HG03469 (cell line): ENCODE results near the gene ARL4A.

Experiments used
- ATAC-seq: cut with Tn5 transposase; IDR thresholded peaks from one replicate; pipeline ENCODE4 v1.9.1; 2021; ENCODE audit warnings: mild to moderate bottlenecking, moderate library complexity, moderate number of reproducible peaks; ENCODE audit not compliant: unreplicated experiment

ARL4A gene

DNA sequence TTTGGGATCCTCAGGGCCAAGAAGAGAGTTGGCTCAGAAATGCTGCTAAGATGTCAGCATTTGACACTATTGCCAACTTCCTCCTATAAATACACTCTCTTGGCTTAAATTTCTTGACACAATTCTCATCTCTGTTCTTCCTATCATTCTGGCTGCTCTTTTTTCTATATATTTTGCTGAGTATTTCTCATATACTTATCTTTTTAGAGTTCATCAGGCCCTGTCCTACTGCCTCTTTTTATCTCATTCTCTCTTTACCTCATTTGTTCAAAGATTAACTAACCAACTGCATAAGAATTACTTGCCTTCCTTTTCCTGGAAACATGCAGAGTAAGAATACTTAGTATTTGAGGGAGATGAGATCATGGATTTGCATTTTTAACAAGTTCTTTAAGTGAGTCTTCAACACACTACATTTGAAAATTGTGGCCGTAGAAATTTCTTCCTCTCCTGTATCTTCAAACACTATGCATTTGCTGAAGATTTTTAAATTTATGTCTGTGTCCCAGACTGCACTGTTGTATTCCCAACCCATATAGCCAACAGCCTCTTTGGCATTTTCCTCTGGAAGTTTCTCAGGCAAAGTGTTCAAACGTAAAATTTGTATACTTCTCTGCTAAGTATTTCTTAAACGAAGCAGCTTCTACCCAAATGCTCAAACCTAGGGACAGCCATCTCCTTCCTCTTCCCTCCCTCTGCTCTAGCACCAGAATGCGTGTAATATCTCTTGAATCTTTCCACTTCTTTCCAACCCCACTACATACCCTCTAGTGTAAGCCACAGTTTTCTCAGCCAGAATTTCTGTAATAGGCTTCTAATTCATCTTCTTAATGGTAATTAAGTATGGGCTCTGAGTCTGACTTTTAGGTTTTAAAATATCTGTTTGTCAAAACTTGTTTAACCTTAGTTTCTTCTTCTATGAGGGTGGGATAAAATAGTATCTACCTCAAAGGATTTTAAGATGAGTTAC lies 35.5 kb downstream of the ARL4A start:
- ATAC-seq: no peak

DNA sequence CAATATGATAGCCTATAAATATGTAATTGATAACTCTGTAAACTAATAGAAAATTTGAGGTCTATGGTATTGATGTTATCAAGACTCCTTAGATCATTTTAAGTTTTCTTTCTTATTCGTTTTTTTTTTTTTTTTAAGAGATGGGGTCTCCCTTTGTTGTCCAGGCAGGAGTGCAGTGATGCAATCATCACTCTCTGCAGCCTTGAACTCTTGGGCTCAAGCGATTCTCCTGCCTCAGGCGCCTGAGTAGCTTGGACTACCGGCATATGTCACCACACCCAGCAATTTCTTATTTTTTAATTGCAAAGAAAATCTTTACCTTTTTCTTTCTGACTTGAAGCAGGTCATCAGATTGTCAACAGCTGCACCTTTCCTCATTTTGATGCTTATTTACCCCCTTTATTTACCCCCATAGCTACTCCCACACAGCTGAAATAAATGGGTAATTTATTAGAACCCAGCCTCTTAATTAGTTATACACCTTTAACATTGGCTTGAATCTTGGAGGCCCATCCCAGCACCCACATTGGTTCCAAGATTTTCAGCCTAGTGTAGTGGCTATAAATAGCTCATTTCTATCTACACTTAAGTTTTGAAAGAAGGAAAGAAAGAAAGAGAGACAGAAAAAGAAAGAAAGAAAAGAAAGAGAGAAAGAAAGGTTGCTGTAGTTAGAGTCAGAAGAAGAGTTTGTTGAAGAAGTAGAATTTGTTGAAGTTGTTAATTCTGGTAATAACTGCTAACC lies 38.3 kb downstream of the ARL4A start:
- no peak for ATAC-seq

DNA sequence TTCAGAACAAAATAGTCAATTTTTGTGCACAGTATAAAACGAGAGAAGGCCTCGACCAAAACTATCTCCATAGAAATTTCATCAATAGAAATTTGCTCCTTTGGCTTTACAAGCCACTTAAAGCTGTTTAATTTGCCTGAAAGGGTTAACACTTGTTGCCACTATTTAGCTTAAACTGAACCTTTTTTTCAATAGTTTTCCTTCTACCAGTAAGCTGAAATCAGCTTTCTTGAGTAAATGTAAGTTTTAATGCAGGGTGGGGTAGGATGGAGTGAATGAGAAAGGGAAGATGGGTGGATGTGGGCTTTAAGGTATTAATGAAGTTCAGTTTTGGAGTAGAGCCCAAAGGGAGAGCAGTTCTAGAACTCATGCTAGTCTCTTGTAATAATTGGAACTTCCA lies 39.5 kb downstream of the ARL4A start:
- ATAC-seq: no peak

DNA sequence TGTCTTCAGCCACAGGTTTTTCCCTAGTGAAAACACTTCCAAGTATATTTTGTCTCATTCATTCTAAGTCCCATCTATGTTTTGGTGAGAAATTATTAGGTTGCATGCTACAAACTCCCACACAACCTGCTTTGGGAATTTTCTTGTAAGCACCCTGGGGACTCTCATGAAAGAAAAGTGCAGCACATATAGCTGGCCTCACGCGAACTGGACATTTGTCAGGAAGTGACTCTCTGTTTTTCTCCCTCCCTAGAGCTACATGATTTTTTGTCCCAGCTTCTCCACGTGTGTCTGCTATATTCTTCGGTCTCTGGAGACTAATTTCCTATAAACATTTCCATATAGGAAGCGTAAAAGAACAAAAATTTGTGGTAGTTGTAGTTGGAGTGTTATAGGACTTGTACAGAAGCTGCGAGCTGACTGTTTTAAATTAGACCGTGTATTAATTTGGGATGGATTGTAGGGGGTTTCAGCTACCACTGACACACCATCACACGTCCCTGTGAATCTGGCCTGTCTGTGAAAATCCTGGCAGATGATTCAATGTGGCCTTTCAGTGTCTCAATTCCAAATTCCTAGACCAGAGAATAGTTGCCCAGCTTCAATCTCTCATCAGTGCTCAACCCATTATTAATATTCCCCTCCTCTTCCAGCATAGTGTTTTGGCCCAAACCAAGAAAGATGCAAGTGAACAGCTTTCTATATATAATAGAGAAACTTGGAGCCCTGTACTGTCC lies 40.2 kb downstream of the ARL4A start:
- ATAC-seq: no peak

DNA sequence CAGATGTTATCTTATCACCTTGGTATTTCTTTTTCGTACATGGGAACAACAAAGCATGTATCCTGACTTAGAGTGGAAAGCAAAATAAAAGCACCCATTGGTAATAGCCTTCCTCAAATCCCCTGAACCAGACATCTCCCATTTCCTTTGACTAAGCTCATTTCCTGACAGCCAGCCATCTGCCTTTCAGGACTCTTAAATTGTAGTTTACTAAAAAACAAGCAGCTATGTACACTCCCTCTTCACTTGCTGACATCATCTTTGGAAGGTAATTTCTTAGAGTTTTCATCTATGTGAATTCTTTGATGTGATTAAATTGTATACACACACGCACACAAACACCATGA lies 40.7 kb downstream of the ARL4A start:
- ATAC-seq: no peak

DNA sequence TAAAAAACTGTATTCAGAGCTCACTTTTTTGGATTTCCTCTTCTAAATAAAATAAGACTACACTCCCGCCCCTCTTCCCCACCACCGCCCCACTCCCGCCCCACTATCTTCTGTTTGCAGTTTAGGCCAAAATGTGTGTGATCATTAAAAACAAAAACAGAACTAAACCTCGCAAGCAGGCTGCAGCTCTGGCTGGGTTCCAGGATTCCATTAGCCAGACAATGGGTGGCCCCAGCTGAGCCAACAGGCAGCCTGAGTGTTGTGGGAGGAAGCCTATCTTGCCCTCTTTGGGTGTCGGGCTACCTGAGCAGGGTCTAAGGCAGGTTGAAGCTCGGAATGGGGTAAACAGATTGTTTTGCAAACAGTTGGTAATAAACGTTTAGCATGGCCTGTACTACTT lies 41.7 kb downstream of the ARL4A start:
- no peak for ATAC-seq

DNA sequence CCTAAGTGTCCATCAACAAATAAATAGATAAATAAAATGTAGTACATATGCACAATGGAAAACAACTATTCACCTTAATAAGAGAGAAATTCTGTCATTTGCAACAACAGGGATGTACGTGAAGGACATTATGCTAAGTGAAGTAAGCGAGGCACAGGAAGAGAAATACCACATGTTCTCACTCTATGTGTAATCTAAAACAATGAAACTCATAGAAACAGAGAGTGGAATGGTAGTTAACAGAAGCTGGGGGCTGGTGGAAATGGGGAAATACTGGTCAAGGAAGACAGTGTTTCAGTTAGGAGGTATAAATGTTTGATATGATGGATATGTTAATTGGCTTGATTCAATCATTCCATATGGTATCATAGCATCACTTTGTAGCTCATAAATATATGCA lies 43.1 kb downstream of the ARL4A start:
- ATAC-seq: no peak

DNA sequence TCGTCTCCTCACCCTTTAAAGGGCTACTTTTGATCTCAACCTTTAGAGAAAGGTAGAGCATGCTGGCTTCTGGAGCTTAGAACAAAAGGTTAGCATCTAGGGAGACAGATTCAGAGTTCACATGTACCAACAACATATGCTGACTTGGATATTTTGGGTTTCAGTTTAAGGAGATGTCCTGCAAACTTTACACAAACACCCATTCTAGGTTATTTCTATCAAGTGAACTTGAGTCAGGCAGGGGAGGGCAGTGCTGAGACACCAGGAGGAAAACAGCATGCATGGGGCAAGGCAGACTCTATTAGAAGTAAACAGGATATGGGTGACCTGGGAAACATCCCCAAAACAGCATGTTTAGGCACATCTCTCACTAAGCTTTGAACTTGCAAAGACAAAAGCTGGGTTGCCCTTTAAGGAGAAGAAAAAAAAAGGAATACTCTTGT lies 43.8 kb downstream of the ARL4A start:
- no peak for ATAC-seq

DNA sequence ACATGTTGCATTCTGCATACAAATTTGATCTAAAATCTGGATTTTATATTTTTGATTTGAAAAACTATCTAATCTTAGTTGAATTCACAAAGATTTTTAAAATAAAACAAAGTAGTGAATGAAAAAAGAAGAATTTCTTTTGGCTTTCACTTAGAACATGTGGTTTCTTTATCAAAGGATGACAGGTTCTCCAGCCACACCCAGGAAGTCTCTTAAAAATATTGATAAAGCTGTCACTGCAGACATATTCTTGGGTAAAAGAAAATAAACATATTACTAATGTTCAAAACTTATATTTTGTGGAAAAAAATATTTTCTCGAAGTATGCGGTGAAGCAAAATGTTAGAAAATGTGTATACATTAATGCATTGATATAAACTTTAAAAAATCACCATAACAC lies 44.3 kb downstream of the ARL4A start:
- ATAC-seq: no peak

DNA sequence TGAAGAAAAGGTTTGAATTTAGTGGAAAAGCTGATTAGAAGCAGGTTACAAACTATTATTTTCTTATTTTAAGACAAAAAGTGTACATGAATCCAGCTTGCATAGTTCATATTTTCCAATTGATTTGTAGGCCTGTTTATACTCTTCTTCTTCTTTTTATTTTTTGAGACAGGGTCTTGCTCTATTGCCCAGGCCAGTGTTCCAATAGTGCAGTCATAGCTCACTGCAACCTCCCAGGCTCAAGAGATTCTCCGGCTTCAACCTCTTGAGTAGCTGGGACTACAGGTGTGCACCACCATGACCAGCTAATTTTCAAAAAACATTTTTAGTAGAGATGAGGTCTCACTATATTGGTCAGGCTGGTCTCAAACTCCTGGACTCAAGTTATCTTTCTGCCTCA lies 45.0 kb downstream of the ARL4A start:
- ATAC-seq: no peak

DNA sequence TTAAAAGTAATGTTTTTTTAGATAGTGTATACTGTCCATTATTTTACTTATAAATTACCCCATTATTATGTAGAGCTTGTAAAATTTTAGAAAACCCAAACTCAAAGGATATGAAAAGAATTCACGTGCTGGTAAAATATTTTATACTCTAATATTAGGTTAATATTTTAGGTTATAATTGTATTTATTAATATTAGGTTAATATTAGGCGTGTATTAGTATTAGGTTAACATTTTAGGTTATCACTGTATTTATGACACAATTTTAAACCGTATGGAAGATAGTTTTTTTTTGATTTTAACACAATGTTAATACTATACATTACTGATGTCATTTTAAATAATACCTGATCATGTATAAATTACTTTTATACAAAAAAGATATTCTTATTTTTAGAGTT lies 48.5 kb downstream of the ARL4A start:
- ATAC-seq: no peak

DNA sequence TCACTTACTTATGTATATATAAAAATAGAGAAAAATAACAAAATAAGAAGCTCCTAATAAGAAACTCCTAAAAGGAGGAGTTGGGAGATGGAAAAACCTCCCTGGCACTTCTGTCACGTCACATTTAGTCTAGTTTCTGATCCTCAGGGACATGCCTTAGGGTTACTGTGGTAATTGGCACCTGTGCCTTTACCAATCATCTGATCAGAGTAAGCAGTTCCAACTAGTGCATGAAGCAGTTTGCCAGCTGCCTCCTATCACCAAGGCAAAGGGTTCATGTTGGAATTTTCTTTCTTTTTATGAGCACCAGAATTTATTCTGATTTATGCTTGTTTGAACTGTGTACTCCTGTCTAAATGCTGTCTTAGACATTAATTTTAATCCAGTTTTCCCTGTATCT lies 49.9 kb downstream of the ARL4A start:
- ATAC-seq: no peak

DNA sequence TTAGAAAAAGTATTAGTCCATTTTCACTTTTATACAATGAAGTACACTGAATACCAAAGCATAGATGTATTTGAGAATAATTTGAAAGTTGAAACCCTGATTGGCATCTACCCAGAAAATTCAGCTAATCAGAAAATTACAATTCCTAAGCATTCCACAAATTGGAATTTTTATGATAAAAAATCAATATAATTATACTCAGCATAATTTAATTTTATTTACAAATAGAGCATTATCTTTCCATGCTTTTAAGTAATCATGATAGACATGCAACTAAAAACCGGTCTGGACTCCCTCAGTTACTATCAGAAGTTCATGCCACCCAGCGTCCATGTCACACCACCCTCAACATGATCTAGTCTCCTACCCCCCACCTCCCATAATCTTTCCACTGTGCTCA lies 50.4 kb downstream of the ARL4A start:
- ATAC-seq: no peak

DNA sequence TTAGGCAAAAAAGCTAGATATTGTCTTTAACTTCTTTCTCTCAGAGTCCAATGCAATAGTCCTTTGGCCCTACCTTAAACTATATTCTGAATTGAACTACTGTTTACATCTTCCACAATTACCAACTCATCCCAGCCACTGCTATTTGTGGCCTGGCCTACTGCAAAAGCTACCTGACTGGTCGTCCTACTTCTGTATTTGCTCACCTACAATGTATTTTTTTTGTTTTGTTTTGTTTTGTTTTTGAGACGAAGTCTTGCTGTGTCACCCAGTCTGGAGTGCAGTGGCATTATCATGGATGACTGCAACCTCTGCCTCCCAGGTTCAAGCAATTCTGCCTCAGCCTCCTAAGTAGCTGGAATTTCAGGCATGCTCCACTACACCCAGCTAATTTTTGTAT lies 51.2 kb downstream of the ARL4A start:
- no peak for ATAC-seq
